Measurements from ENCODE around the gene AMBN.

Gene AMBN

GRCh38 chr4:70570796-70571195, 21.3 kb upstream of the AMBN start (continued):
- TF ChIP-seq, protein P1, sequence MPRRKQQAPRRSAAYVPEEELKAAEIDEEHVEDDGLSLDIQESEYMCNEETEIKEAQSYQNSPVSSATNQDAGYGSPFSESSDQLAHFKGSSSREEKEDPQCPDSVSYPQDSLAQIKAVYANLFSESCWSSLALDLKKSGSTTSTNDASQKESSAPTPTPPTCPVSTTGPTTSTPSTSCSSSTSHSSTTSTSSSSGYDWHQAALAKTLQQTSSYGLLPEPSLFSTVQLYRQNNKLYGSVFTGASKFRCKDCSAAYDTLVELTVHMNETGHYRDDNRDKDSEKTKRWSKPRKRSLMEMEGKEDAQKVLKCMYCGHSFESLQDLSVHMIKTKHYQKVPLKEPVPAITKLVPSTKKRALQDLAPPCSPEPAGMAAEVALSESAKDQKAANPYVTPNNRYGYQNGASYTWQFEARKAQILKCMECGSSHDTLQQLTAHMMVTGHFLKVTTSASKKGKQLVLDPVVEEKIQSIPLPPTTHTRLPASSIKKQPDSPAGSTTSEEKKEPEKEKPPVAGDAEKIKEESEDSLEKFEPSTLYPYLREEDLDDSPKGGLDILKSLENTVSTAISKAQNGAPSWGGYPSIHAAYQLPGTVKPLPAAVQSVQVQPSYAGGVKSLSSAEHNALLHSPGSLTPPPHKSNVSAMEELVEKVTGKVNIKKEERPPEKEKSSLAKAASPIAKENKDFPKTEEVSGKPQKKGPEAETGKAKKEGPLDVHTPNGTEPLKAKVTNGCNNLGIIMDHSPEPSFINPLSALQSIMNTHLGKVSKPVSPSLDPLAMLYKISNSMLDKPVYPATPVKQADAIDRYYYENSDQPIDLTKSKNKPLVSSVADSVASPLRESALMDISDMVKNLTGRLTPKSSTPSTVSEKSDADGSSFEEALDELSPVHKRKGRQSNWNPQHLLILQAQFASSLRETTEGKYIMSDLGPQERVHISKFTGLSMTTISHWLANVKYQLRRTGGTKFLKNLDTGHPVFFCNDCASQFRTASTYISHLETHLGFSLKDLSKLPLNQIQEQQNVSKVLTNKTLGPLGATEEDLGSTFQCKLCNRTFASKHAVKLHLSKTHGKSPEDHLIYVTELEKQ (tag by site-specific recombination; IDR thresholded peaks at IDR 0.05; ENCODE audit: borderline replicate concordance): no peak
- TF ChIP-seq BCL6B (tag by site-specific recombination; IDR thresholded peaks at IDR 0.05) (no peak), GFI1B (tag by site-specific recombination; IDR thresholded peaks at IDR 0.05) (no peak), ZNF292 (tag by site-specific recombination; IDR thresholded peaks at IDR 0.05; ENCODE audit: borderline replicate concordance, low read depth) (no peak), TCF7L2 (IDR thresholded peaks at IDR 0.05; ENCODE audit: borderline replicate concordance, low read depth, low read length) (no peak), ZBTB44 (tag by site-specific recombination; IDR thresholded peaks at IDR 0.05) (no peak)
- TF ChIP-seq, protein P2, sequence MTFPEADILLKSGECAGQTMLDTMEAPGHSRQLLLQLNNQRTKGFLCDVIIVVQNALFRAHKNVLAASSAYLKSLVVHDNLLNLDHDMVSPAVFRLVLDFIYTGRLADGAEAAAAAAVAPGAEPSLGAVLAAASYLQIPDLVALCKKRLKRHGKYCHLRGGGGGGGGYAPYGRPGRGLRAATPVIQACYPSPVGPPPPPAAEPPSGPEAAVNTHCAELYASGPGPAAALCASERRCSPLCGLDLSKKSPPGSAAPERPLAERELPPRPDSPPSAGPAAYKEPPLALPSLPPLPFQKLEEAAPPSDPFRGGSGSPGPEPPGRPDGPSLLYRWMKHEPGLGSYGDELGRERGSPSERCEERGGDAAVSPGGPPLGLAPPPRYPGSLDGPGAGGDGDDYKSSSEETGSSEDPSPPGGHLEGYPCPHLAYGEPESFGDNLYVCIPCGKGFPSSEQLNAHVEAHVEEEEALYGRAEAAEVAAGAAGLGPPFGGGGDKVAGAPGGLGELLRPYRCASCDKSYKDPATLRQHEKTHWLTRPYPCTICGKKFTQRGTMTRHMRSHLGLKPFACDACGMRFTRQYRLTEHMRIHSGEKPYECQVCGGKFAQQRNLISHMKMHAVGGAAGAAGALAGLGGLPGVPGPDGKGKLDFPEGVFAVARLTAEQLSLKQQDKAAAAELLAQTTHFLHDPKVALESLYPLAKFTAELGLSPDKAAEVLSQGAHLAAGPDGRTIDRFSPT (tag by site-specific recombination; IDR thresholded peaks at IDR 0.05): no peak

GRCh38 chr4:70571772-70572171, 20.3 kb upstream of the AMBN start:
- H3K9me3 ChIP-seq (ENCODE audit: control insufficient read depth, insufficient read depth, low read depth, low read length): no peaks in the 10 kb centered on the region
- H3K27ac ChIP-seq (ENCODE audit: extremely low read depth, low read depth, low read length): no peak overlapping the region
- no peak overlapping the region for H3K4me3 ChIP-seq (ENCODE audit: low read depth, low read length)
- no peak for TF ChIP-seq ZNF23 (tag by site-specific recombination; IDR thresholded peaks at IDR 0.05; ENCODE audit: borderline replicate concordance)
- TF ChIP-seq MYNN (tag by site-specific recombination; IDR thresholded peaks at IDR 0.05; ENCODE audit: borderline replicate concordance): no peak
- TF ChIP-seq ZNF184 (tag by site-specific recombination; IDR thresholded peaks at IDR 0.05): no peak
- TF ChIP-seq YY1 (tag by site-specific recombination; IDR thresholded peaks at IDR 0.05): no peak
- no peak for TF ChIP-seq ZNF404 (tag by site-specific recombination; IDR thresholded peaks at IDR 0.05)
- no peaks in the 10 kb centered on the region for H3K4me1 ChIP-seq (ENCODE audit: control insufficient read depth, insufficient read depth, low read length)
- H3K36me3 ChIP-seq (ENCODE audit: control insufficient read depth in 2 of 2, insufficient read depth in 1 of 2, low read length in 2 of 2): no peaks in the 10 kb centered on the region
- ChIA-PET POLR2A (no interaction called here), CTCF (interaction anchor here (0.6 kb wide), 1 partner anchor 1254 kb away, joined by 3 read pairs; no protein-coding TSS in a partner anchor)

DNA sequence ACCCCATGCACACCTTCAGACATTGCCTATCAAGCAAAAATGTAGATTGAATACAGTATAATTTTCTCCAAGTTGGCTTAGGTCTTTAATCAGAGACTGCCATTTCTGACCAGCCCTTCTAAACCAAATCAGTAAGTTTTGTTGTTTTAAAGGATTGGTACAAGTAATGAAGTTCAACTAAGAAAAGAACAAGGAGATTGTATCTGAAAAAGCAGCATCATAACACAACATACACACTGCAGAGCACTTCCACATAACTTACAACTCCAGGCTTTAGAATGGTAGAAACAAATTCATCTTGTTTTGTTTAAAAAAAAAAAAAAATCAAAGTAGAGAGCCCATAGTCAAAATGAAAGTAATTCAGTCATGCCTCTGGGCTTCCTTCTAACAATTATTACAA, 16.1 kb upstream of the AMBN start:
- no peaks in the 10 kb centered on the region for H3K9me3 ChIP-seq (ENCODE audit: control insufficient read depth, insufficient read depth, low read depth, low read length)
- no peak overlapping the region for H3K4me3 ChIP-seq (ENCODE audit: low read depth, low read length)
- H3K36me3 ChIP-seq (ENCODE audit: control insufficient read depth in 2 of 2, insufficient read depth in 1 of 2, low read length in 2 of 2): no peaks in the 10 kb centered on the region
- no peak overlapping the region for H3K27ac ChIP-seq (ENCODE audit: extremely low read depth, low read depth, low read length)
- POLR2A ChIA-PET: no interaction called here
- TF ChIP-seq ZNF211 (tag by site-specific recombination; IDR thresholded peaks at IDR 0.05; ENCODE audit: low read depth) (no peak), SETDB1 (IDR thresholded peaks at IDR 0.05; ENCODE audit: insufficient read length, low read length) (peak; percentile 62), ZNF48 (tag by site-specific recombination; IDR thresholded peaks at IDR 0.05) (no peak), INSM2 (tag by site-specific recombination; IDR thresholded peaks at IDR 0.05) (no peak), ZNF558 (tag by site-specific recombination; IDR thresholded peaks at IDR 0.05) (no peak)
- CTCF ChIA-PET: no interaction called here
- H3K4me1 ChIP-seq (ENCODE audit: control insufficient read depth, insufficient read depth, low read length): no peaks in the 10 kb centered on the region
